ENCODE results near the gene VPS35L.
A peak's percentile ranks its signal among the peaks of the same experiment; 100 is the strongest.

The VPS35L gene

GRCh38 chr16:19515757-19516156, 39.7 kb upstream of the VPS35L start:
- DNase-seq (ENCODE audit: low spot score) = no peak
- in situ Hi-C loops (cut with MboI; ENCODE audit: low pct_unique_long_range_greater_than_20kb, low sequenced_read_pairs, unreplicated experiment) = no loop called here

DNA sequence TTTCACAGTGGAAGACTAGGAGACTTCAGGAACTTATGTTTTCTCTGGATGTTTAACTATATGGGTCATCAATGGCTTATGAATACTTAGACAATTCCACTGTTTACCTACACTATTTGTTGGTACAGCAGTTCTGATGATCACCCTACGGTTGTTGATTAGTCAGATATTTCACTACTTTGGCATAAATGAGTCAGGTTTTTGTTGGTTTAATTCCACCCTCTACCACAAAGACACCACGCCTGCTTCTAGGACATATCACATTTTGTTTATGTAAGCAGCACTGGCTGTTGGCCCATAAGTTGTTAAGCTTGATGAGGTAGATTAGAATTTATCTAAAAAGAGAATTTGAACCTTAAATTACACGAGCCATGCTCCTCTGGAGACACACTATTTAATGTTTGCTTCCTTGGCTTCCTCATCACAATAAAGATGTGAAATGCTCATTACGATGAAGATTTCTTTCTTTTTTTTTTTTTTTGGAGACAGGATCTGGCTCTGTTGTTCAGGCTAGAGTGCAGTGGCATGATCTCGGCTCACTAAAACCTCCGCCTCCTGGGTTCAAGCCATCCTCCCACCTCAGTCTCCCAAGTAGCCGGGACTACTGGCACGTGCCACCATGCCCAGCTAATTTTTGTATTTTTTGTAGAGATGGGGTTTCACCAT, 37.9 kb upstream of the VPS35L start:
- in situ Hi-C loops (cut with MboI; ENCODE audit: low pct_unique_long_range_greater_than_20kb, low sequenced_read_pairs, unreplicated experiment) = no loop called here
- TF ChIP-seq, protein P1, sequence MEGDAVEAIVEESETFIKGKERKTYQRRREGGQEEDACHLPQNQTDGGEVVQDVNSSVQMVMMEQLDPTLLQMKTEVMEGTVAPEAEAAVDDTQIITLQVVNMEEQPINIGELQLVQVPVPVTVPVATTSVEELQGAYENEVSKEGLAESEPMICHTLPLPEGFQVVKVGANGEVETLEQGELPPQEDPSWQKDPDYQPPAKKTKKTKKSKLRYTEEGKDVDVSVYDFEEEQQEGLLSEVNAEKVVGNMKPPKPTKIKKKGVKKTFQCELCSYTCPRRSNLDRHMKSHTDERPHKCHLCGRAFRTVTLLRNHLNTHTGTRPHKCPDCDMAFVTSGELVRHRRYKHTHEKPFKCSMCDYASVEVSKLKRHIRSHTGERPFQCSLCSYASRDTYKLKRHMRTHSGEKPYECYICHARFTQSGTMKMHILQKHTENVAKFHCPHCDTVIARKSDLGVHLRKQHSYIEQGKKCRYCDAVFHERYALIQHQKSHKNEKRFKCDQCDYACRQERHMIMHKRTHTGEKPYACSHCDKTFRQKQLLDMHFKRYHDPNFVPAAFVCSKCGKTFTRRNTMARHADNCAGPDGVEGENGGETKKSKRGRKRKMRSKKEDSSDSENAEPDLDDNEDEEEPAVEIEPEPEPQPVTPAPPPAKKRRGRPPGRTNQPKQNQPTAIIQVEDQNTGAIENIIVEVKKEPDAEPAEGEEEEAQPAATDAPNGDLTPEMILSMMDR (IDR thresholded peaks at IDR 0.05; ENCODE audit: extremely low read depth, insufficient read depth, missing control alignments) = no peak
- no peak for DNase-seq (ENCODE audit: low spot score)

More at GRCh38 chr16:19515757-19516156, 39.7 kb upstream of the VPS35L start:
- TF ChIP-seq, protein P1 (IDR thresholded peaks at IDR 0.05; ENCODE audit: extremely low read depth, insufficient read depth, missing control alignments) = no peak

DNA sequence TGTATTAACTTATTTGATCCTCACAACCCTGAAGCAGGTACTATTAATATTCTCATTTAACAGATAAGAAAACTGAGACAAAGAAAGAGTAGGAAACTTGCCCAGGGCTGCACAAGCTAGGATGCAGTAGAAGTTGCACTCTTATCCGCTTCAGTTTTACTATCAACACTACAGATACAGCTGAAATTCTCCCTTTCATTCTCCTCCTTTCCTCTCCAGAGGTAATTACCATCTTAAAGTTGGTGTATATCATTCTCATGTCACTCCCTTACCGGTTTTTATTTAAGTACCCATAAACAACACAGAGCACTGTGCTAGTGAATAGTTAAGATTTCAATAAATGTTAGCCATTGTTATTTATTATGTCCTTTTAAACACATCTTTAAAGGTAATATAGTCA, 37.1 kb upstream of the VPS35L start:
- TF ChIP-seq, protein P1 (IDR thresholded peaks at IDR 0.05; ENCODE audit: extremely low read depth, insufficient read depth, missing control alignments) = no peak
- in situ Hi-C loops (cut with MboI; ENCODE audit: low pct_unique_long_range_greater_than_20kb, low sequenced_read_pairs, unreplicated experiment) = no loop called here
- no peak for DNase-seq (ENCODE audit: low spot score)

DNA sequence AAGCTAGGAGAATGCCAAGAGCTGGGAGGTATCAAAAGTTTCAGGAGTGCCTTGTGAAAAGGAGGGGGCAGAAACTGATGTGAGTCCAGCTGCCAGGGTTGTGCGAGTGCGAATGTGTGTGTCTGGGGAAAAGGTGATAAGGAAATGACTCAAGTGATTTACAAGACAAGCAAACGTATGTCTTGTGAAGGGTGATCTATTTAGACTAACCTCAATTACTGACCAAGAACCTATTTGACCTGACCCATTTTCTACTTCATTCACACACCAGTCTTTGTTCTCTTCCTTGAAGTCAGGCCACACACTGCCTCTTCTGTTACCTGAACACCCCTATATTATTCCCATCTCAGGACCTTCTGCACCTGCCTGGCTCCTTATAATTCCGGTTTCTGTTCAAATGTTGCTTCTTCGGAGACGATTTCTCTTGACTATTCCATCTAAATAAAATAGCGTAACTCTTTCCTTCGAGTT, 34.6 kb upstream of the VPS35L start:
- in situ Hi-C loops (cut with MboI; ENCODE audit: low pct_unique_long_range_greater_than_20kb, low sequenced_read_pairs, unreplicated experiment) = no loop called here
- DNase-seq (ENCODE audit: low spot score) = peak; percentile 20
- TF ChIP-seq, protein P1 (IDR thresholded peaks at IDR 0.05; ENCODE audit: extremely low read depth, insufficient read depth, missing control alignments) = no peak

DNA sequence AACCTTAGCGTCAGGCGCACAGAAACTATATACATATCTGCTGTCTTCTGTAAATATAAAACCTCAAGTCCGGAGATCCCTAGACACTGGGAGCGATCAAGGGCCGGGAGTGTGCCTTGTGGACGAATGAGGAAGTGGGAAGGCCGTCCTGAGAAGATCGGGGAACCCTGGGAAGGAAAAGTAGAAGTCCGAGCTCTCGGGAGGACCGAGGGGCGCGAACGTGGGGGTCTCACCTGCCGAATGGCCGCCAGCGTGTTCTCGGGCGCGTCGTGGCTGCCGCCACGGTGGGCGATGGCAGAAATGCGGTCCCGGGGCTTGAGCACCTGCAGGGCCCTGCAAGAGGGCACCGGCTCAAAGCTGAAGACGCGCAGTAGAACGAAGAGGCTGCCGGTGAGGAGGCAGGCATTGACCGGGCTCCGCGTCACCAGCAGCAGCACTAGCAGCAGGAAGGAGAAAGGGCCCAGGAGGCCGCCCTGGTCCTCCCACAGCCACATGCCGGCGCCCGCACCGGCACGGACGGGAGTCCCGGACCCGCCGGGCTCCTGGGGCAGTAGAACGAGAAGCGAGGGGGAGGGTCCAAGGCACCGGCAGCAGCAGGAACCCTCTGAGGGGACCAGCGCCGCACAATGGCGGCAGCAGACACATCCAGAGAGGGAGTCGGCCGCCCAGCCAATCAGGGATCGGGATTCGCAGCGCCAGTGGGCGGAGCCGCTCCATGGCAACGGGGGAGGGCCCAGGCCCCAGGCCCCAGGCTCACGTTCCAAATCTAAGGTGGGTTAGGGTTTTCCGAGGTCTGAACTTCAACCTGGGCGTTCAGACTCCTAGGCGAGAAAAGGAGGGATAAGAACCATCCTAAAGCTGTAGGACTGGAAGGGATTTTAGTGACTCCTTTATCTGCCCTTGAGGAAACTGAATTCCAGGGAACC, 33.8 kb upstream of the VPS35L start, which contains the start of gene GDE1:
TSS of gene GDE1 (minus strand) at position 628 of the 926 bp plus-strand sequence. CDS start at position 494, 134 bp downstream.
- in situ Hi-C loops (cut with MboI; ENCODE audit: low pct_unique_long_range_greater_than_20kb, low sequenced_read_pairs, unreplicated experiment) = no loop called here
- peak; percentile 93 for DNase-seq (ENCODE audit: low spot score)
- TF ChIP-seq, protein P1 (IDR thresholded peaks at IDR 0.05; ENCODE audit: extremely low read depth, insufficient read depth, missing control alignments) = peak; percentile 57

DNA sequence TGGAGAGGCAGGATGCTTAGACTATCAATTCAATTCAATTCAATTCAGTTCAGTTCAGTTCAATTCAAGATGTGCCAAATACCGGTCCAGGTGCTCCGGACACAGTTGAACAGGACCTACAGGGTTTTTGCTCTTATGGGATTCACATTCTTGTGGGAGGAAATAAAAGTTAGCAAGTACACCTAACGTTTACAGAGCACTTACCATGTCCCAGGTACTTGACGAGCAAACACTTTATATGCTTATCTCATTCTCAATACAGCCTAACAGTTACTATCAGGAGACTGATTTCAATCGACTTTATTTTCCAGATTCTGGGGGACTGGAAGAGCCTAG, 33.1 kb upstream of the VPS35L start:
- TF ChIP-seq, protein P1 (IDR thresholded peaks at IDR 0.05; ENCODE audit: extremely low read depth, insufficient read depth, missing control alignments) = no peak
- no peak for DNase-seq (ENCODE audit: low spot score)
- in situ Hi-C loops (cut with MboI; ENCODE audit: low pct_unique_long_range_greater_than_20kb, low sequenced_read_pairs, unreplicated experiment) = no loop called here
